ENCODE results near the gene GPD1L. TPM values are rescaled to one million over a fixed set of nuclear protein-coding genes. Genes with fewer than 3 reads are reported as not detected.
"Not testable (repeated sequence)": the region's sequence is repeated elsewhere in the genome, so short reads cannot be mapped to it uniquely, and the experiment has no call there.

The GPD1L gene
- total RNA-seq, 1 donor from 2014 or later = 11.5 TPM

DNA sequence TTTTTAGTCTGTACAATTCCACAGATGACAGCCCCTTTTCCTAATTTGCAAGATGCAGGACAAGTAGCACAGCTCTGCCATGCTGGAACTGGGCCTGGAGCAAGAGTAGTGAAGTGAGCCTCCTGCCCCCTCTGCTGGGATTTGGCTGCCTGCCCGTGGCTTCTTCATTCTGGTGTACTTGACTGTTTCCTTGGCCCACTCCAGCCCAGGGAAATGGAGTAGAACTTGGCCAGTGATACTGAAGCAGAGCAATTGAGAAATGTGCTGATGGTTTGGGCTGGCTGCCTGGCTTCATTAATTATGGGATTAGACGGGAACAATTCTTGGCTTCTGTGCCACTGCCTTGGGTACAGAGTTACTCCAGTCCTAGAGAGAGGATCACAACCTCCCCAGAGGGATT lies 2.8 kb downstream of the GPD1L start:
- no peak overlapping the region for H3K4me3 ChIP-seq (ENCODE audit: low read depth, low read length)
- H3K27me3 ChIP-seq (ENCODE audit: control insufficient read depth, insufficient read depth, low read length) = no peaks in the 10 kb centered on the region
- TF ChIP-seq, protein P1, sequence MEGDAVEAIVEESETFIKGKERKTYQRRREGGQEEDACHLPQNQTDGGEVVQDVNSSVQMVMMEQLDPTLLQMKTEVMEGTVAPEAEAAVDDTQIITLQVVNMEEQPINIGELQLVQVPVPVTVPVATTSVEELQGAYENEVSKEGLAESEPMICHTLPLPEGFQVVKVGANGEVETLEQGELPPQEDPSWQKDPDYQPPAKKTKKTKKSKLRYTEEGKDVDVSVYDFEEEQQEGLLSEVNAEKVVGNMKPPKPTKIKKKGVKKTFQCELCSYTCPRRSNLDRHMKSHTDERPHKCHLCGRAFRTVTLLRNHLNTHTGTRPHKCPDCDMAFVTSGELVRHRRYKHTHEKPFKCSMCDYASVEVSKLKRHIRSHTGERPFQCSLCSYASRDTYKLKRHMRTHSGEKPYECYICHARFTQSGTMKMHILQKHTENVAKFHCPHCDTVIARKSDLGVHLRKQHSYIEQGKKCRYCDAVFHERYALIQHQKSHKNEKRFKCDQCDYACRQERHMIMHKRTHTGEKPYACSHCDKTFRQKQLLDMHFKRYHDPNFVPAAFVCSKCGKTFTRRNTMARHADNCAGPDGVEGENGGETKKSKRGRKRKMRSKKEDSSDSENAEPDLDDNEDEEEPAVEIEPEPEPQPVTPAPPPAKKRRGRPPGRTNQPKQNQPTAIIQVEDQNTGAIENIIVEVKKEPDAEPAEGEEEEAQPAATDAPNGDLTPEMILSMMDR (IDR thresholded peaks at IDR 0.05; ENCODE audit: insufficient read depth, low read length, poor library complexity, severe bottlenecking) = no peak
- DNase-seq (ENCODE audit: low read depth) = no peak
- no peaks in the 10 kb centered on the region for H3K36me3 ChIP-seq (ENCODE audit: control insufficient read depth, insufficient read depth, low read length)

DNA sequence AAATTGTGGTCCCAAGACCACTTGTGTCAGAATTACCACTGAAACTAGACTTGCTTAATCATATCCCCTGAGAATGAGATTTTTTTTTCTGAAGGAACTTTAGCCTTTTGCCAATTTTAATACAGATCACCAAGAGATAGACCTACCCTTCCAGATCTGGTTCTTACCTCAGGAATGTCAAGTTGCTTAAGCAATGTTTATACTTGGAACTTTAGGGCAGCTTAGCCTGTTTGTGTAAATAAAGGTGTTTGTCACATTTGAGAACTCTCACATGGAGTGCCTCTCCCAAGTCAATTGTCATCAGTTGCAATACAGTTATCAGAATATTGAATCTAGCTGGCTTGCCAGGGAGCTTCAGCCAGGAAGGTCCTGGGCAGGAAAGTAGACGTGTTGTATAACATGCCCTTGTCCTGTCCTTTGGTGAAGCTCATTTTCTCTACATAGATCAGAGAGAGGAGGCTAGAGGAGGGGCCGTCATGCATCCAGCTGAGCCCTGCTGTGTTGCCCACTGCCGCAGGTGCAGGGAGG lies 3.9 kb downstream of the GPD1L start:
- TF ChIP-seq, protein P1 (IDR thresholded peaks at IDR 0.05; ENCODE audit: insufficient read depth, low read length, poor library complexity, severe bottlenecking) = no peak
- Histone ChIP-seq H3K27me3 (ENCODE audit: control insufficient read depth, insufficient read depth, low read length) (no peaks in the 10 kb centered on the region), H3K4me3 (ENCODE audit: low read depth, low read length) (no peak overlapping the region), H3K36me3 (ENCODE audit: control insufficient read depth, insufficient read depth, low read length) (no peaks in the 10 kb centered on the region)
- DNase-seq (ENCODE audit: low read depth) = no peak

DNA sequence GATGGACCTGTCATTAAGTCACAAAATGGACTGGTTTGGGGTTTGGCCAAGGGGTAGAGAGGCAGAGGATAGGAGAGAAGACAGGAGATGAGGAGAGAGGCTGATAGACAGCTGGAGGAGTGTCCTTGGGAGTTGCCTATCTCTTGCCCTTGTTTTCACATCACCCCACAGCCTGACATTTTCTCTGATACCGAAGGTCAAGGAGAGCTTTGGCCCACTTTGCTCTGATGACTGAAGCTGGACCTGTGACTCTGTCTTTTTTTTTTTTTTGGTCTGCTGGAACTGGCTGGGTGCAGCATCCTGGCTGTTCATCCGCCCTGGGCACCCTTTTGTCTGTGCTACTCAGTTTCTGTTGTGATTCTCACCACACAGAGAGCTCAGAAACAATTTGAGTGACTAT lies 5.1 kb downstream of the GPD1L start:
- DNase-seq (ENCODE audit: low read depth) = no peak
- Histone ChIP-seq H3K4me3 (ENCODE audit: low read depth, low read length) (no peak overlapping the region), H3K36me3 (ENCODE audit: control insufficient read depth, insufficient read depth, low read length) (no peaks in the 10 kb centered on the region), H3K27me3 (ENCODE audit: control insufficient read depth, insufficient read depth, low read length) (no peaks in the 10 kb centered on the region)
- TF ChIP-seq, protein P1 (IDR thresholded peaks at IDR 0.05; ENCODE audit: insufficient read depth, low read length, poor library complexity, severe bottlenecking) = no peak

DNA sequence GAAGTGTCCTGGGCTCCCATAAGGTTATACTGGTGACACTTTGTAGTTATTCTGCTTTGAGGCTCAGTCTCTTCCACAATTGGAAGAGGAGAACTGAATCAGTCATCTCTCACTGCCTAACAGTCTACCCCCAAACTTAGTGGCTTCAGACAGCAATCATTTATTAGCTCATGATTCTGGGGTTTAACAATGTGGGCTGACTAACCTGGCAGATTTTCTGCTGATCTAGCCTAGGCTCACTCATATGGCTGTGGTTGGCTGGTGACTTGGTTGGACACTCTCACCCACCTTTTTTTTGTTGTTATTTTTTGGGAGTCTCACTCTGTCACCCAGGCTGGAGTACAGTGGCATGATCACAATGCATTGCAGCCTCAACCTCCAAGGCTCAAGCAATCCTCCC lies 7.1 kb downstream of the GPD1L start:
- no peak overlapping the region for H3K4me3 ChIP-seq (ENCODE audit: low read depth, low read length)
- H3K27me3 ChIP-seq (ENCODE audit: control insufficient read depth, insufficient read depth, low read length) = no peaks in the 10 kb centered on the region
- TF ChIP-seq, protein P1 (IDR thresholded peaks at IDR 0.05; ENCODE audit: insufficient read depth, low read length, poor library complexity, severe bottlenecking) = no peak
- H3K36me3 ChIP-seq (ENCODE audit: control insufficient read depth, insufficient read depth, low read length) = no peaks in the 10 kb centered on the region
- no peak for DNase-seq (ENCODE audit: low read depth)

DNA sequence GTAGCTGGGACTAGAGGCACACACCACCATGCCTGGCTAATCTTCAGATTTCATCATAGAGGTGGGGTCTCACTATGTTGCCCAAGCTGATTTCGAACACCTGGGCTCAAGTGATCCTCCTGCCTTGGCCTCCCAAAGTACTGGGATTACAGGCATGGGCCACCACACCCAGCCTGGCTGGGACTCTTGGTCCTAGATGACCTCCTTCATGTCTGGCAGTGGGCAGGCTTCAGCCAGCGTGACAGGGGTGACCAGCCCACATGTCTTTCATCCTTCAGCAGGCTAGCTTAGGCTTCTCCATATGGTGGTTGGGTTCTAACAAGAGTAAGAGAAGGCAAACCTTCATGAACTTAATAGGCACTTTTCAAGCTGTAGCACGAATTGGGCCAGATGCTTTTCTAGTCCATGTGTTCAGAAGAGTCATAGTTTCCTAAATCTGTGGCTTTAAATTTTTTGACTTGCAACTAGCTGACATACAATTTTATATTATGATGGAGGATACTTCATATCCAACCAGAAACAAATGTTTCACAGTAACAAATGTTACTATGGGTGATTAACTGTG lies 7.6 kb downstream of the GPD1L start:
- Histone ChIP-seq H3K4me3 (ENCODE audit: low read depth, low read length) (no peak overlapping the region), H3K36me3 (ENCODE audit: control insufficient read depth, insufficient read depth, low read length) (no peaks in the 10 kb centered on the region), H3K27me3 (ENCODE audit: control insufficient read depth, insufficient read depth, low read length) (no peaks in the 10 kb centered on the region)
- no peak for DNase-seq (ENCODE audit: low read depth)
- TF ChIP-seq, protein P1 (IDR thresholded peaks at IDR 0.05; ENCODE audit: insufficient read depth, low read length, poor library complexity, severe bottlenecking) = no peak

DNA sequence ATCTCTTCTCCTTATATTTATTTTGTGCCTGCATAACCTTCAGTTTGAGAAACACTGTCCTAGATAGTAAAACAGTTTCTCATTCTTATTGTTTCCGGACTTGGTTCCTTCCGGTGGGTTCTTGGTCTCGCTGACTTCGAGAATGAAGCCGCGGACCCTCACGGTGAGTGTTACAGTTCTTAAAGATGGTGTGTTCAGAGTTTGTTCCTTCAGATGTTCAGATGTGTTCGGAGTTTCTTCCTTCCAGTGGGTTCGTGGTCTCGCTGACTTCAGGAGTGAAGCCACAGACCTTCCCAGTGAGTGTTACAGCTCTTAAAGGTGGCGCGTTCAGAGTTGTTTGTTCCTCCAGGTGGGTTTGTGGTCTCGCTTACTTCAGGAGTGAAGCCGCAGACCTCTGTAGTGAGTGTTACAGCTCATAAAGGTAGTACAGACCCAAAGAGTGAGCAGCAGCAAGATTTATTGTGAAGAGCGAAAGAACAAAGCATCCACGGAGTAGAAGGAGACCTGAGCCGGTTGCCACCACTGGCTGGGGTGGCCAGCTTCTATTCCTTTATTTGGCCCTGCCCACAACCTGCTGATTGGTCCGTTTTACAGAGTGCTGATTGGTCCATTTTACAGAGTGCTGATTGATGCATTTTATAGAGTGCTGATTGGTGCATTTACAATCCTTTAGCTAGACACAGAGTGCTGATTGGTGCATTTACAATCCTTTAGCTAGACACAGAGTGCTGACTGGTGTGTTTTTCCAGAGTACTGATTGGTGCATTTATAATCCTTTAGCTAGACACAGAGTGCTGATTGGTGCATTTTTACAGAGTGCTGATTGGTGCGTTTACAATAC lies 8.3 kb downstream of the GPD1L start:
- not testable (repeated sequence) for H3K27me3 ChIP-seq (ENCODE audit: control insufficient read depth, insufficient read depth, low read length); H3K4me3 ChIP-seq (ENCODE audit: low read depth, low read length); DNase-seq (ENCODE audit: low read depth); H3K36me3 ChIP-seq (ENCODE audit: control insufficient read depth, insufficient read depth, low read length)

All from kidney epithelial cell (primary cell).